GM12801 (cell line): Measurements from ENCODE around the gene ALX4.

Source experiments
- TF ChIP-seq, protein P1 (sequence below): IDR thresholded peaks from one replicate; pipeline ENCODE4 v1.5.1; 2011; ENCODE audit warnings: control low read depth; ENCODE audit not compliant: insufficient read length; ENCODE audit errors: extremely low read depth

The ALX4 gene

DNA sequence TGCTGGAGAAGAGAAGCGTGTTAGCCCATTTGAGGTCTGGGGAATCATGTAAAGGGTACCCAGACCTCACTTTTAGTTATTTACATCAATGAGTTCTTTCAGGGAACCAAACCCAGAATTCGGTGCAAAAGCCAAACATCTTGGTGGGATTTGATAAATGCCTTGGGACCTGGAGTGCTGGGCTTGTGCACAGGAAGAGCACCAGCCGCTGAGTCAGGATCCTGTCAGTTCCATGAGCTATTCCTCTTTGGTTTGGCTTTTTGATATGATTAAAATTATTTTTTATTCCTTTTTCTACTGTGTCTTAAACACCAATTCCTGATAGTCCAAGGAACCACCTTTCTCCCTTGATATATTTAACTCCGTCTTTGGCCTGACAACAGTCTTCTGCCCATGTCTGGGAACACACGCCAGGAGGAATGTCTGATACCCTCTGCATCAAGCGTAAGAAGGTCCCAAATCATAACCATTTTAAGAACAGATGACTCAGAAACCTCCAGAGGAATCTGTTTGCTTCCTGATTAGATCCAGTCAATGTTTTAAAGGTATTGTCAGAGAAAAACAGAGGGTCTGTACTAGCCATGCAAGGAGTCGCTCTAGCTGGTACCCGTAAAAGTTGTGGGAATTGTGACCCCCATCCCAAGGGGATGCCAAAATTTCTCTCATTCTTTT, 65.2 kb downstream of the ALX4 start:
- TF ChIP-seq, protein P1, sequence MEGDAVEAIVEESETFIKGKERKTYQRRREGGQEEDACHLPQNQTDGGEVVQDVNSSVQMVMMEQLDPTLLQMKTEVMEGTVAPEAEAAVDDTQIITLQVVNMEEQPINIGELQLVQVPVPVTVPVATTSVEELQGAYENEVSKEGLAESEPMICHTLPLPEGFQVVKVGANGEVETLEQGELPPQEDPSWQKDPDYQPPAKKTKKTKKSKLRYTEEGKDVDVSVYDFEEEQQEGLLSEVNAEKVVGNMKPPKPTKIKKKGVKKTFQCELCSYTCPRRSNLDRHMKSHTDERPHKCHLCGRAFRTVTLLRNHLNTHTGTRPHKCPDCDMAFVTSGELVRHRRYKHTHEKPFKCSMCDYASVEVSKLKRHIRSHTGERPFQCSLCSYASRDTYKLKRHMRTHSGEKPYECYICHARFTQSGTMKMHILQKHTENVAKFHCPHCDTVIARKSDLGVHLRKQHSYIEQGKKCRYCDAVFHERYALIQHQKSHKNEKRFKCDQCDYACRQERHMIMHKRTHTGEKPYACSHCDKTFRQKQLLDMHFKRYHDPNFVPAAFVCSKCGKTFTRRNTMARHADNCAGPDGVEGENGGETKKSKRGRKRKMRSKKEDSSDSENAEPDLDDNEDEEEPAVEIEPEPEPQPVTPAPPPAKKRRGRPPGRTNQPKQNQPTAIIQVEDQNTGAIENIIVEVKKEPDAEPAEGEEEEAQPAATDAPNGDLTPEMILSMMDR: no peak

DNA sequence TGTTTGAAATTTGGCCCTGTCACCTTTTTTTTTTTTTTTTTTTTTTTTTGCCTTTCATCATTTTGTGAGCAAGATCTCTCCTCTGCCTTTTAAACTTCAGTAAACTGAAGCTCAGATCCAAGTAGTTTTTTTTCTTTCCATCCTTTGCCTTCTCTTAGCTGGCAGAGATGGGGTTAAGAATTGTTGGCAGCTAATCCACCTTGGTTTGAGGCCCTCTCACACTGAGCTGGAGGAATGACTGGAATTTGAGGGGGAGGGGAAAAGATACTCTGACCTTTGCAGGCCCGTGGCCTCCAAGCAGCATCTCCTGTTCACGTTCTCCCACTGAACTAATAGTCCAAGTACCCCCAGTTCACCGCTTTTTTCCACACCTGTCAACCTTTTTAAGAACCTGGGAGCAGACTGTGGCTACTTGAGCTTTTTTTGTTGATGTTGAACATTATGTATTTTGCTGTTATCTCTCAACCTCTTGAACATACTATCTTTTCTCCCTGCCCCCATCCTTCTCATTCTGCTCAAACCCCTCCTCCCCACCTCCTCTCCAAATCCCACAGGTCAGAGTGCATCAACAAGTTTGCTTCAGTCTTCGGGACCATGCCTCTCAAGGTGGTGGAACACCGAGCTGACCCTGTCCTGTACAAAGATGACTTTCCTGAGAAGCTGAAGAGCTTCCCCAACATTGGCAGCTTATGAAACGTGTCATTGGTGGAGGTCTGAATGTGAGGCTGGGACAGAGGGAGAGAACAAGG, 66.2 kb downstream of the ALX4 start:
- TF ChIP-seq, protein P1: no peak

DNA sequence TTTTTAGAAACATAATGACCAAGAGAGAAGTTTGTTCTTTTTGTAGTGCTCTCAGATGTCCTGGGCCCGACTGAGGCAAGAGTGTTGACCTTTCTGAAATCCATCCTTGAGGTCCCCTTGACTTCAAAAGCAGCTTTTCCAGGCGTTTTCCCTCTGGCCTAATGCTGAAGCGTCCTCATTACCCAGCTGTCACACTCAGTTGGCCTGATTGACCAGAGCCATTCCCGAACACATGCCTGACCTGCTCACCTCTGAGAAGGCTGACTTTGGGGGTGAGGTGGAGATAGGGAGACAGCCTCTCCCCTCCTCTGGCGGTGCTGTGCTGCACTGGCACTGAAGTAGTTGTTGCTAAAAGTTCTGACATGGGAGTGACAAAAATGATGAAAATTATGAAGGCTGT, 66.9 kb downstream of the ALX4 start:
- TF ChIP-seq, protein P1: no peak

DNA sequence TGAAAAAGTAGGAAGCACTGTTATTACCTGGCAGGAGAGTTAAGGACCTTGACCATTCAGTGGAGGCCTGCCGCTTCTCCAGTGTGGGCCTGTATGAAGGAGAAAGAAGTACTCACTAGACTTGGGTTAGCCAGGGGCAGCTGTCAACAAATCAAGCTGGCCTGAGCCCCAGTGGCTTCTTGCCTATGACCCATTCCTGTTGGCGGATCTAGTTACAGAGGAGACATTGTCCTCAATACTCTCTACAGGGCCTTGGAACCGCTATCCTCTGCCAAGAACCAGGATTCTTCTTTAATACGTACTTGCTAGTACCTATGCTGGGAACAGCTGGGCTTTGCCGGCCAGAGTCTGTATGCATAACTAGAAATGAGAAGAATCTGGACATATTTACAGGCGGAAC, 68.1 kb downstream of the ALX4 start:
- TF ChIP-seq, protein P1: no peak

DNA sequence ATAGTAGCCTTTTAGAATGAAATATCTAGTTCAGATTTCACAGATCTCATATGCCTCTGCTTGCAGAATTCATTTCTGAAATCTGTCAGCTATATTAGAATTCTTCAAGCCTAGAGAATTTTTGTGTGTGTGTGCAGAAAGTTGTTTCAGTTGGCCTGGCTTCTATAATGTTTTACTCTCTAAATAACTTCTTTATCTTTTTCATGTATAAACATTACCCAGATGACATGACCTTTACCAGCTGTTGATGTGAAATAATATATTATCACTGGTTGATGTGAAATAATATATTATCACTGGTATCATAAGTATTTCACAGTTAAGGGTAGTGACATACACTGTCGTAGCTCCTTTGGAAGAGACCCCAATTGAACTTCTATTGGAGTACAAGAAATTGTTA, 72.8 kb downstream of the ALX4 start:
- TF ChIP-seq, protein P1: no peak

DNA sequence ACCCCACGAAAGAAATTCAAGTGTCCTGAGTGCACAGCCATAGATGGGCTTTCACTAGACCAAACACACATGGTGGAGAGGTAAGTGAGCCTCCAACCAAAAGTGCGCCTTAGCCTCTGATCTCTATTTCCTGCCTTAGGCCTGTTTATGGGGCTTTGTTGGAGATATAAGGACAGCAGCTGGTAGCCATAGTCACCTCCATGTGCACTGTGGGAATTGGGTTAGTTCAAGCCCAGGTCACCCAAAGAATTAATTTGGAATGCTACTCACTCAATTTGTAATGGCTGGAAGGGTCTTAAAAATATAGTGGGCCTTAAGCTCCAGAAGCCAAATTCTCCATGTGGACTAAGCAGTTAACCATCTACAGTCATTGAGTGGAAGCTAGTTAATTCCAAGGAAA, 73.6 kb downstream of the ALX4 start:
- TF ChIP-seq, protein P1: no peak

DNA sequence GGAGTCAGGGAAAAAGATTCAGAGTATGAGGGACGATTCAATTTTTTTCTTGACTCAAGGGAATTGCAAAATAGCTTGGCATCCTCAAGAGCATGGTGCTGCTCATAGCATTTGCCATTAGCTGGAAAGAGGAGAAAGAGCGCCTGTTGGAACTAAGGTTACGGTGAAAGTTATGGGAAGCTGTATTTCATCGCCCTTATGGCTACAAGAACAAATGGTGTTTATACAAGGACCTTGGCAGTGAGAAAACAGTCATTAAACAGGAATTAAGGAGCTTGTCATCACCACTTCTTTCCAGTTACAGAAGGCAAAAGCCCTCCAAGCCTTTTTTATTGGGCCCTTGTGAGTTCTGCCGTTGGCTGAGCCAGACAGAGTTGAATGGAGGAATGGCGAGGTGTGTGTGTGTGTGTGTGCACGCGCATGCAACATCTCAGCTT, 74.2 kb downstream of the ALX4 start:
- TF ChIP-seq, protein P1: no peak
